GDM1 (cell line): Measurements from ENCODE around the gene TLCD4.
"Not testable (repeated sequence)": the region's sequence is repeated elsewhere in the genome, so short reads cannot be mapped to it uniquely, and the experiment has no call there.

Source experiments
- DNase-seq: peaks from one replicate; lab custom pipeline; 2025; lab: John Stamatoyannopoulos, UW

The TLCD4 gene

GRCh38 chr1:95117207-95118066 is at the start of gene TLCD4:
Gene TLCD4 (plus strand): TSS chr1:95117355. CDS start chr1:95143902, 26,547 bp downstream.
- DNase-seq: no peak

DNA sequence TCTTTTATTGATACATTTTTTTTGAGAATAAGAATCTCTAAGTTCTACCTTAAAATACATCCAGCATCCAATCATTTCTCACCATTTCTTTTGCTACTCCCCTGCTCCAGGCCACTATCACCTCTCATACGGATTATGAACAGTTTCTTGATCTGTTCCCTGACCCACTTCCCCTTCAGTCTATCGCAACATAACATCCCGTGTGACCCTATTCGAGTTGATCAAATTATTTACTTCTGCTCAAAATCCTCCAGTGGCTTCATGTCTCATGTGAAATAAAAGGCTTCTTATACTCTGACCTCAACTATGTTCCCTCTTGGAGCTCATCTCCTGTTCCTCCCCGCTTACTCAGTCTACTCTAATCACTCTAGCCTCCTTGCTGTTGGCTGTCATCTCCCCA is 49.6 kb upstream of the TLCD4 start:
- no peak for DNase-seq

DNA sequence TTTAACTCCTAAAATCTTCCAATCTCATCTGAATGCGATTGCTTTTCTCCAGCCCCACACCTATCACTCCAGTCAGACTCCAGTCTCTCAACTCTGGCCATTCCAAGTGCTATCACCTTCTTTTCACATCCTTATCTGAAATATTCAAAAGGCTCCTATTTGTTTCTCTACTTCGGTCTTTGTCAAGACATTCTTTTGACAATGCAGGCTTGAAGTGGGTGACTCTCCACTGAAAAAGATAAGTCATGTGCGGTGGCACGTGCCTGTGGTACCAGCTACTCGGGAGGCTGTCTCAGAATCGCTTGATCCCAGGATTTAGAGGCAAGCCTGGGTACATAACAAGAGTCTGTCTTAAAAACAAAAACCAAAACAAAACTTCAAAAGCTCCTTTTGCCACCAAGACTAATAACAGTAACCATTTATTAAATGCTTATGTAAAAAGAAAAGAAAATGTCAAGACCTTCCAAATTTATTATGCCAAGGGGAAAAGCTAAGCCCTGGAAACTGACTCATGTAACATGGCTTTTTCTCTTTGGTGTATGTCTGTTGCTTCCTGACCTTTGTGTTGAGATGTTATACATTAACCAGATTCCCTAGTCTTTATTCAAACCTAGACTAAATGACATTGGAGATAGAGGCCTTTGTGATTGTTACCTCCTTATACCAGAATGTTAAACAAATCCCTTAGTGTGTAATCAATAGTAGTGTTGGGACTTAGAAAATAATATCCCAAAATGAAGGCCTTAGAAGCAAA is 48.0 kb upstream of the TLCD4 start:
- DNase-seq: no peak

DNA sequence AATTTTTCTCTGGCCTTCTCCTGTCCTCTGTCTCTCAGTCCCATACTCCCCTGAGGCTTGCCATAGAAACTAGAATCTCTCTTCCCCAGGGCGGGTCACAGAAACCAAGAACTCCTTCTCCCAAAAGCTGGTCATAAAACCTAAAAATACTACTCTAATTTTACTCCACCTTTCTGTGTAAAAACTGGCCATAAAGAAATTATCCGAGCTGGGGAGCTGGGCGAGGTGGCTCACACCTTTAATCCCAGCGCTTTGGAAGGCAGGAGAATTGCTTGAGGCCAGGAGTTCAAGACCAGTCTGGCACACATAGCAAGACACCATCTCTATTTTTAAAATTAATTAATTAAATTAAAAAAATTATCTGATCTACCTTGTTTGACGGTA is 47.5 kb upstream of the TLCD4 start:
- no peak for DNase-seq

GRCh38 chr1:95071539-95071938 is 45.6 kb upstream of the TLCD4 start:
- no peak for DNase-seq

DNA sequence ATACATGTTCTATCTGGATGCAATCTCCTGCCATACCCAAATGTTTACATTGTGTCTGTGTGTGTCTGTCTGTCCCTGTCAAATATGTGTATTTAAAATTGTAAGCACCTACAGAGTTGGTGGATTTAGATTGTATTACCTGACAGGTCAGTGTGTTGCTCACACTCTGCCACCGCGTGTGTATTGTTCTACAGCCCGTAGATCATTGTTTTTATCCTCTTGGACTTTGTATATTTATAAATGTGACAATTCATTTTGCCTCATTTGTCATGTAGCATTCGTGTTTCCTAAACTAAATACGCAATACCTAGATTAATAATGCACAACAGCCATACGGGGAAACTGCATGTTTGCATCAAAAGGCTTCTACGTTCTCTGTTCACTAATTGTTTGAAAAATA is 45.0 kb upstream of the TLCD4 start:
- no peak for DNase-seq

DNA sequence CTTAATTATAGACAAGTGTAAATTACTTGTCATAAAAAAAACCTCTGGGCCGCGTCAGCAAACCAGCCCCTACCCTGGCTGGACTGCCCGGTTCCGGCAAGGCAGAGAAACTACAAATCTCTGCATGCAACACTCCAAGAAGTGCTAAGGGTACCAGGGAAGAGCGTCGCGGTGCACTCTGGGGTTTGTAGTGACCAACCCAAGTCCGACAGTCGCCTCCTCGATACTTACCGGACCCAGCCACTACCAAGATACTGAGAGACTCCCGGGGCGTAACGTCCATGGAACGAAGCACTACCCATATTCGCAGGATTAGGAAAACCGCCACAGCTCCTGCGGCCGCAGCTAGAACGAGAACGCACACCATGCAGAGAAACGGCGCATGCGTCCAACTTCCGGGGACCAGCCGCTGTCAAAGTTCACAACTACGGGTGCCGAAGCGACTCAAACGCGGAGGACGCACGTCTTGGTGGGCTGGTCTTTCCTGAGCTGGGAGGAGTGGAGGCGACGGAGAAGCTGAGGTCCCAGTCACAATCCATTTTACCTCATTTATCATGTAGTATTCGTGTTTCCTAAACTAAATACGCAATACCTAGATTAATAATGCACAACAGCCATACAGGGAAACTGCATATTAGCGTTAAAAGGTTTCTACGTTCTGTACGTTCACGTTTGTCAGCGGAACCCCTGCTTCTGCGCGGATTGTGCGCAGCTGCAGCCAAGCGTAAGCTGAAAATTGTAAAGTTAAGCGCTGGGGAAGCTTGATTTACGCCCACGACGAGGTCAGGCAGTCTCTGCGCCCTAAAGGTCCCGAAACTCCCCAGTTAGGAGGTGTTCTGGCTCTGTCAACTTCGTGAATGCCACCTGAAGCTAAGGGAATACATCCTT is 44.4 kb upstream of the TLCD4 start, which contains the start of gene ALG14:
TSS of gene ALG14 (minus strand) at position 420 of the 888 bp plus-strand sequence. CDS start at position 367, 53 bp downstream.
- DNase-seq: peak; percentile 90

DNA sequence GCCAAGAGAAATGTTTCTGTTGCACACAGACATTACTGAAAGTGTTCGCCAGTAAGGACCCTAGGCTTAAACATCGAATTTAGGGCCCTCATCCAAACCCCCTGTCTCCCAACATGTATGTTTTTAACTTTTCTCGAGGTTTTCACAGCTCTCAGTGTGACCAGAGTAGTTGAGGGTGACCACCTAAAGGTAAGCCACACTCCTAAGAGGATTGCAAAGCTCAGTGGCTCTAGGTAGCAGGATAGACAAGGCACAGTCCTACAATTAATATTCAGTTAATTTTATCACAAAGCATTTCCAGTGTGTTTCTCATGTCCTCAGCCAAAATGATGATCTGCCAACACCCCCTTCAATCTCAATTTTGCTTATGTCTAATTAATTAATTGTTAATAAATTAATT is 43.7 kb upstream of the TLCD4 start:
- no peak for DNase-seq

DNA sequence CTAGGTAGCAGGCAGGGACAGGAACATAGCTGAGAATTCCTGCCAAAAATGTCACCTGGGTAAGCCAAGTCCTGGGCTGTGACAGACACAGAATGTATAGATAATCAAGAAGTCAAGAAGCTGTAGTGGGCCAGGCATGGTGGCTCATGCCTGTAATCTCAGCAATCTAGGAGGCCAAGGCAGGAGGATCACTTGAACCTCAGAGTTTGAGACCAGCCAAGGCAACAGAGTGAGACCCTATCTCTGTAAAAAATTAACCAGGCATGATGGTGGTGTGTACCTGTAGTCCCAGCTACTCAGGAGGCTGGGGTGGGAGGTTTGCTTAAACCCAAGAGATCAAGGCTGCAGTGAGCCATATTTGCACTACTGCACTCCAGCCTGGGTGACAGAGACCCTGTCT is 41.1 kb upstream of the TLCD4 start:
- DNase-seq: no peak

DNA sequence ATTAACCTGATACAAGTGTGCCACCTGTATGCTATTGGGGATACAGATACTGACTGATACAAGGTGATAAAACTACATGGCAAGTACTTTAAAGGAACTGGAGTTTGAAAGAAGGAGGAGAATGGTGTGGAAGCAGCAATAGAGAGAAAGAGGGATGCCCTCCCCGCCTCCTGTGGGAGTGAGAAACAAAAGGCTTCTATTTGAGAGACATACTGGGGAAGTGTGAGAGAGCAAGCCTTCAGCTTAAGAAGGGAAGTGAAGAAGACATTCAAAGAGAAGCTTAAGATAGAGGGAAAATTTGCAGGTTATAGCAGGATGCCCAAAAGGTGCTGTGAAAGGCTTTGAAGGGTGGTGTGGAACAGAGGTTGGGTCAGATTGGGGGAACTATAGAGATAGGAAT is 36.7 kb upstream of the TLCD4 start:
- no peak for DNase-seq

DNA sequence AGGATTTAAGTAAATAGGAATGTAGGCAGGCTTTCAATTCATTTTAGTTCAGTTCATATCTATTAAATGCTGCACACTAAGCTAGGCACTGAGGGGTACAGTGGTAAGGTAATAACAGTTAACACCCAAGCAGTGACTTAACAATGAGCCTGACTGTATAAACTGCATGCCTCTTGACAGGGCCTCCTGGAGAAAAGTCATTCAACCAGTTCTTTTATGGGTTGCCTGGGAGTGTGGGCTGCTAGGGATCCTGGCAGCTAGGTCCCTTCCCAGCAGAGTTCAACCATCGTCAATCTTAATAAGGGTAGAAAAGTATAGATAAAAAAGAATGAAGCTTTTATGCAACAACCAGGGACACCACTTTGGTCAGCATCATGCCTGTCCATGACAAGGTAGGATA is 36.3 kb upstream of the TLCD4 start:
- DNase-seq: no peak

GRCh38 chr1:95084317-95085176 is 32.6 kb upstream of the TLCD4 start:
- no peak for DNase-seq

DNA sequence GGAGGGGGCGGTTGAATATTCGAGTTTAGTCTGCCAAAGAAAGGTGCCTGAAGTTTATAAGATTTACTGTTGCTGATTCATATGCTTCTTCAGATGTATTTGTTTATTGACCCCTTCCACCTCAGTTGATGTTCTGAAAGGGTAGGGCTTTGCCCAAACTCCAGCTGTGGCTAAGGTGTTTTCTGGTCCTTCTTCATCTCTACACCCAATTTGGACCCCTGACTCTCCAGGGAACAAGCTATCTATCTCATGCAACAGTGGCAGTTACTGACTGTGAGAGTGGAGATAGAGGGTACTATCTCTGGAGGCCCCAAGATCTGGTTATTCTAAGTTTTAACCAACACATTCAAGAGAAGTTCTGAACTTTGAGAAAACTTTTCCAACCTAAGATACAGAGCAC is 31.8 kb upstream of the TLCD4 start:
- no peak for DNase-seq

- no peak for DNase-seq
These were observed 30.1 kb upstream of the TLCD4 start for GRCh38 chr1:95086949-95087533.

DNA sequence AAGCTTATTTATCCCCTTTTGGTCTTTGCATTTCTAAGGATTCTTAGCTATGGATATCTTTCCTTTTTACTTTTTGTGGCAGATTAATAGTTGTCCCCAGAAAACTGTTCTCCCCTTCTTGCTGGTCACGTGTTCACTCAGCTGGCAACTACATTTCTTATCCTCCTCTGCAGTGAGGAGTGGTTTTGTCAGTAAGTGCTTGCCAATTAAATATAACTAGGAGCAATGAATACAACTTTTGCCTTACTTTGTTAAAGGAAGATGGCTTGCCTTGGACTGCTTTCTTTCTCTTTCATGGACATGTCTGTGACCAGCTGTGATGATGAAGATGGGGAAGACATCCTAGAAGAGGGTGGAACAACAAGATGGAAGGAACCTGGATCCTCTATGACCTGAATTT is 28.9 kb upstream of the TLCD4 start:
- DNase-seq: no peak

DNA sequence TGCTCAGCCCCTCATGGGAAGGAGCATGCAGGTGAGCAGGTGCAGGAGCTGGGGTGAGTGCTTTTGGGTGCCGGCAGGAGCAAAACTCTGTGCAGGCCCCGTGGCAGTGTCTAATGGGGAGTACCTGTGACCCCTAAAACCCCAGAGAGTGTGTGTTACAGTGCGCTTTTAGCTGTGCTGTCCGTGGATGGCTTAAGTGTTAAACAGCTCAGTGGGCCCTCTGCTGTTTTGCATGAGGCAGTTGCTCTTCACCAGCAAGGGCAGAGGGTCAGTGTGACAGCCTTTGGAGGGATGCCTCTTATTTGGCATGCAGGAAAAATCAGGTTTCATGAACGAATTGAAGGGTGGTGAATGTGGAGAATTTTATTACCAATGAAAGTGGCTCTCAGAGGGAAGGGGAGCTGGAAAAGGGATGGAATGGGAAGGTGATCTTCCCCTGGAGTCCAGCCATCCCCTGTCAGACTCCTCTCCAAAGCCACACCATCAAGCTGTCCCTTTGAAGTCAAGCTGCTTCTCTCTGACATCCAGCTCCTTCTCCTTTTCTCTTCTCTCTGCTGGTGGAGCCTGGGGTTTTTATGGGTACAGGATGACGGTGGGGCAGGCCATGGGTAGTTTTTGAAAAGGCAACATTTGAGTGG is 27.4 kb upstream of the TLCD4 start:
- DNase-seq: no peak

GRCh38 chr1:95091290-95091689 is 25.9 kb upstream of the TLCD4 start:
- not testable (repeated sequence) for DNase-seq

DNA sequence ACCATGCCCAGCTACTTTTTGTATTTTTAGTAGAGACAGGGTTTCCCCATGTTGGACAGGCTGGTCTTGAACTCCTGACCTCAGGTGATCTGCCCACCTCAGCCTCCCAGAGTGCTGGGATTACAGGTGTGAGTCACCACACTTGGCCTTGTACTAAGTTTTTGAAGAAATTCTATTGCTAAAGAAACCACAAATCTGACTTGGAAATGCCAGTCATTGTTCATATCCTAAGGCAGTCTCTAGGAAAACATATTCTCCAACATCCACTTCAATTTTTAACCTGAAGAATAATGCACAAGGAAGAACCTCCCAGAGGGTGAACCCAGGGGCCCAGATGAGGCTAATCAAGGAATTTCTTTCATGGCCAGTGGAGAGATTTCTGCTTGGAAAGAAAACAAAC is 24.3 kb upstream of the TLCD4 start:
- not testable (repeated sequence) for DNase-seq

GRCh38 chr1:95093296-95093695 is 23.9 kb upstream of the TLCD4 start:
- DNase-seq: no peak

GRCh38 chr1:95094923-95095322 is 22.2 kb upstream of the TLCD4 start:
- DNase-seq: no peak
